Activated naive CD8-positive, alpha-beta T cell treated with anti-CD3 and anti-CD28 coated beads, Interleukin-2, amount 50 U/mL, for 16 hours (primary cell): ENCODE data around the gene TOPAZ1.
"Not testable (repeated sequence)": the region's sequence is repeated elsewhere in the genome, so short reads cannot be mapped to it uniquely, and the experiment has no call there.

Experiments
- DNase-seq: peaks from one replicate; pipeline ENCODE4 v3.0.0-alpha.2; 2020; ENCODE audit warnings: low read depth, low spot score

The TOPAZ1 gene

GRCh38 chr3:44329946-44330345, 88.3 kb downstream of the TOPAZ1 start:
- DNase-seq, result no peak

GRCh38 chr3:44330444-44330843, 88.8 kb downstream of the TOPAZ1 start:
- no peak for DNase-seq

GRCh38 chr3:44334326-44334725, 92.6 kb downstream of the TOPAZ1 start:
- no peak for DNase-seq

GRCh38 chr3:44337248-44337785, 95.6 kb downstream of the TOPAZ1 start:
- no peak for DNase-seq

- peak; percentile 97 for DNase-seq
Measured at GRCh38 chr3:44338010-44338827, 96.5 kb downstream of the TOPAZ1 start, which contains the start of gene TCAIM. TCAIM (plus strand) TSS chr3:44338766; CDS start chr3:44354783, 16,017 bp downstream.

- DNase-seq, result no peak
Measured at GRCh38 chr3:44338828-44339127, 97.1 kb downstream of the TOPAZ1 start.

GRCh38 chr3:44339181-44340057, 97.7 kb downstream of the TOPAZ1 start:
- DNase-seq, result no peak

GRCh38 chr3:44340058-44340395, 98.3 kb downstream of the TOPAZ1 start:
- no peak for DNase-seq

GRCh38 chr3:44342176-44342790, 100.6 kb downstream of the TOPAZ1 start:
- DNase-seq, result no peak

GRCh38 chr3:44343421-44343820, 101.7 kb downstream of the TOPAZ1 start:
- DNase-seq, result no peak

- not testable (repeated sequence) for DNase-seq
Measured at GRCh38 chr3:44346590-44346989, 104.9 kb downstream of the TOPAZ1 start.

- DNase-seq, result no peak
Measured at GRCh38 chr3:44348993-44349392, 107.3 kb downstream of the TOPAZ1 start.

GRCh38 chr3:44353355-44353924, 111.8 kb downstream of the TOPAZ1 start:
- DNase-seq, result no peak

GRCh38 chr3:44355362-44356033, 113.8 kb downstream of the TOPAZ1 start:
- DNase-seq, result no peak

GRCh38 chr3:44359146-44359751, 117.6 kb downstream of the TOPAZ1 start:
- no peak for DNase-seq

GRCh38 chr3:44363591-44363990, 121.9 kb downstream of the TOPAZ1 start:
- DNase-seq, result no peak

- no peak for DNase-seq
Measured at GRCh38 chr3:44365952-44366351, 124.3 kb downstream of the TOPAZ1 start.

- no peak for DNase-seq
Measured at GRCh38 chr3:44375450-44375849, 133.8 kb downstream of the TOPAZ1 start.
